A549 (cell line): ENCODE measurements around the gene CCDC47. TPM values are rescaled to one million over a fixed set of nuclear protein-coding genes. Genes with fewer than 3 reads are reported as not detected.

ENCODE experiments used
- ATAC-seq, 2 experiments: fragments of 200-7000 bp in 1 of 2; fragments of >200 bp in 1 of 2; cut with Nextera tagmentation in 1 of 2; cut with Tn5 transposase in 1 of 2; 3 replicates each; pipeline versions ENCODE4 v1.8.0 to v1.9.1; 2018 to 2020; ENCODE audit warnings: mild to moderate bottlenecking in 1 of 2, moderate library complexity in 1 of 2
- CTCF ChIA-PET: fragments of 300-600 bp; sonication (Branson Sonifier 250); formaldehyde crosslinking; extraction: SDS; loops from one replicate; lab custom pipeline; 2021; ENCODE audit warnings: antibody characterized with exemption, inconsistent platforms; lab: Yijun Ruan, JAX
- POLR2A ChIA-PET: fragments of 350-600 bp; formaldehyde crosslinking; extraction: SDS; loops from one replicate; lab custom pipeline; 2021; ENCODE audit warnings: antibody characterized with exemption, inconsistent platforms; lab: Yijun Ruan, JAX
- DNase-seq, 2 experiments: peaks; one replicate each; pipeline versions ENCODE4 v3.0.0 to v3.0.0-alpha.2; 2011 to 2016; ENCODE audit warnings: low read depth in 1 of 2, low spot score in 1 of 2
- FAIRE-seq: peaks from 2 replicates; lab custom pipeline; 2011; peaks lifted over from hg19 to GRCh38; lab: Jason Lieb, UNC
- H3K27ac ChIP-seq, 2 experiments: fragments of >200 bp; sonication (Bioruptor Twin); formaldehyde crosslinking; 3 replicates each; pipeline ENCODE4 v1.5.1; 2016 to 2017
- H3K4me1 ChIP-seq: fragments of >200 bp; sonication (Bioruptor Twin); formaldehyde crosslinking; 3 replicates; pipeline ENCODE4 v1.6.1; 2016
- H3K4me2 ChIP-seq: fragments of >200 bp; sonication (Bioruptor Twin); formaldehyde crosslinking; 3 replicates; pipeline ENCODE4 v1.6.1; 2016
- H3K4me3 ChIP-seq: fragments of >200 bp; sonication (Bioruptor Twin); formaldehyde crosslinking; 3 replicates; pipeline ENCODE4 v1.5.1; 2016
- H3K9me3 ChIP-seq: fragments of >200 bp; sonication (Bioruptor Twin); formaldehyde crosslinking; 3 replicates; pipeline ENCODE4 v1.6.1; 2016
- ATOH8 ChIP-seq: fragments of 250-450 bp; sonication (Bioruptor Pico); IDR thresholded peaks from 2 replicates; pipeline ENCODE4 v1.5.0; 2020; ENCODE audit warnings: low read depth, mild to moderate bottlenecking, moderate library complexity
- CHD2 ChIP-seq: fragments of 150-350 bp; IDR thresholded peaks from 2 replicates; pipeline ENCODE4 v1.6.1; 2014; ENCODE audit warnings: low read length; ENCODE audit not compliant: partially characterized antibody
- CHD4 ChIP-seq: fragments of 200-600 bp; sonication (generic); IDR thresholded peaks from 2 replicates; pipeline ENCODE4 v1.6.1; 2016; ENCODE audit warnings: antibody characterized with exemption, mild to moderate bottlenecking, borderline replicate concordance
- EHF ChIP-seq: fragments of 250-450 bp; sonication (Bioruptor Pico); IDR thresholded peaks from 2 replicates; pipeline ENCODE4 v1.5.0; 2020; ENCODE audit warnings: mild to moderate bottlenecking
- ELK1 ChIP-seq: fragments of 150-350 bp; IDR thresholded peaks from 2 replicates; pipeline ENCODE4 v1.6.1; 2014; ENCODE audit warnings: low read depth, mild to moderate bottlenecking, low read length
- GATA3 ChIP-seq: IDR thresholded peaks from 2 replicates; pipeline ENCODE4 v1.6.1; 2012; ENCODE audit warnings: borderline replicate concordance
- HOXA7 ChIP-seq: fragments of 250-450 bp; sonication (Bioruptor Pico); IDR thresholded peaks from 2 replicates; pipeline ENCODE4 v1.5.0; 2020; ENCODE audit warnings: mild to moderate bottlenecking, moderate library complexity
- JUNB ChIP-seq: fragments of >200 bp; sonication (Bioruptor Twin); formaldehyde crosslinking; IDR thresholded peaks from 2 replicates; pipeline ENCODE4 v1.6.1; 2016
- KDM1A ChIP-seq: fragments of 200-600 bp; sonication (generic); IDR thresholded peaks from 2 replicates; pipeline ENCODE4 v1.6.1; 2016; ENCODE audit warnings: low read depth, mild to moderate bottlenecking
- KDM5A ChIP-seq: fragments of 200-600 bp; sonication (generic); IDR thresholded peaks from 2 replicates; pipeline ENCODE4 v1.6.1; 2016; ENCODE audit warnings: antibody characterized with exemption, mild to moderate bottlenecking
- MAFK ChIP-seq: fragments of 450-650 bp; IDR thresholded peaks from 2 replicates; pipeline ENCODE4 v1.6.1; 2014; ENCODE audit not compliant: partially characterized antibody
- MAZ ChIP-seq: fragments of 150-350 bp; IDR thresholded peaks from 2 replicates; pipeline ENCODE4 v1.6.1; 2014; ENCODE audit warnings: antibody characterized with exemption, low read depth, low read length, borderline replicate concordance
- NFE2L2 ChIP-seq: fragments of 150-350 bp; conservative IDR thresholded peaks from 2 replicates; pipeline ENCODE4 v1.6.1; 2014; ENCODE audit warnings: low read length
- POLR2AphosphoS2 ChIP-seq: conservative IDR thresholded peaks from 2 replicates; pipeline ENCODE4 v1.6.1; 2012; ENCODE audit warnings: low read length, improper control_type of control experiment, inconsistent platforms
- REST ChIP-seq: fragments of 200-600 bp; sonication (generic); IDR thresholded peaks from 2 replicates; pipeline ENCODE4 v1.6.1; 2016; ENCODE audit warnings: antibody characterized with exemption, mild to moderate bottlenecking, moderate library complexity
- RFX5 ChIP-seq: fragments of 450-650 bp; IDR thresholded peaks from 2 replicates; pipeline ENCODE4 v1.7.1; 2014; ENCODE audit warnings: antibody characterized with exemption, mild to moderate bottlenecking, moderate library complexity
- WGBS: methylation state at CpG from one replicate; pipeline ENCODE4 v1.1.6; 2017; ENCODE audit errors: missing lambda C conversion rate; 5-methylcytosine and 5-hydroxymethylcytosine counted together
- polyA plus RNA-seq, 4 experiments: library from polyadenylated mRNA; depleted of rRNA in 3 of 4; stranded (reverse); fragments of >200 nt; fragmentation: RNase III in 1 of 4; extraction: RNeasy Plus Mini Kit Qiagen cat#74134 plus additional on column Dnase treatment in 1 of 4; gene quantifications; 2 replicates in 3 of 4; 3 replicates in 1 of 4; pipeline ENCODE4 v1.2.3, GENCODE V29; 2011 to 2017
- TF ChIP-seq, protein P1 (sequence below): IDR thresholded peaks from 2 replicates; pipeline ENCODE4 v1.6.1; 2012
- TF ChIP-seq, protein P2 (sequence below): fragments of >200 bp; sonication (Bioruptor Twin); formaldehyde crosslinking; IDR thresholded peaks from 3 replicates; pipeline ENCODE4 v1.5.1; 2016

CCDC47 gene
- polyA plus RNA-seq, 2 of the 4 experiments (the other 2 are of a cell fraction) = 141 to 163 TPM

DNA sequence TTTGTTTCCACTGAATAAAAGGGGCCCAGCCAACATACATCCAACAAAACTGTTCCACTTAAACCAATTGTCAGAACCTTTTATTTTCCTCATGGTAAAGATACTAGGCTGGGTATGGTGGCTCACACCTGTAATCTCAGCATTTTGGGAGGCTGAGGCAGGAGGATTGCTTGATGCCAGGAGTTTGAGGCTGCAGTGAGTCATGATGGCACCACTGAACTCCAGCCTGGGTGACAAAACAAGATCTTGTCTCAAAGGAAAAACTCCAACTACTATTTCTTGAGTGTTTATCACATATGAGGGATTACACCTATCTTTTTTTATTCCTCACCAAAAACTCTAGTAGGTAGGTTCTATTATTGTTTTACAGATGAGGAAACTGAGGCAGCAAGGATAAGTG, 49.1 kb upstream of the CCDC47 start:
- DNase-seq (no peak), FAIRE-seq (no peak), ATAC-seq (no peak)
- Histone ChIP-seq H3K4me1 (peaks cover 31% of the 10 kb centered on the region), H3K9me3 (no peaks in the 10 kb centered on the region), H3K4me2 (no peak overlapping the region), H3K4me3 (no peak overlapping the region), H3K27ac (no peak overlapping the region)
- POLR2A ChIA-PET = interaction anchor here (0.5 kb wide), 1 partner anchor 53 kb away, joined by 4 read pairs; no protein-coding TSS in a partner anchor
- CTCF ChIA-PET = interaction anchor here (2.1 to 4.4 kb wide), 3 partner anchors 12 to 16 kb away, joined by 8 to 29 read pairs (median 11); no protein-coding TSS in a partner anchor
- TF ChIP-seq KDM1A (no peak), REST (no peak), NFE2L2 (no peak), HOXA7 (CRISPR knock-in tag) (no peak), EHF (CRISPR knock-in tag) (no peak), JUNB (no peak), RFX5 (no peak)
- TF ChIP-seq, protein P1, sequence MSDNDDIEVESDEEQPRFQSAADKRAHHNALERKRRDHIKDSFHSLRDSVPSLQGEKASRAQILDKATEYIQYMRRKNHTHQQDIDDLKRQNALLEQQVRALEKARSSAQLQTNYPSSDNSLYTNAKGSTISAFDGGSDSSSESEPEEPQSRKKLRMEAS = no peak

DNA sequence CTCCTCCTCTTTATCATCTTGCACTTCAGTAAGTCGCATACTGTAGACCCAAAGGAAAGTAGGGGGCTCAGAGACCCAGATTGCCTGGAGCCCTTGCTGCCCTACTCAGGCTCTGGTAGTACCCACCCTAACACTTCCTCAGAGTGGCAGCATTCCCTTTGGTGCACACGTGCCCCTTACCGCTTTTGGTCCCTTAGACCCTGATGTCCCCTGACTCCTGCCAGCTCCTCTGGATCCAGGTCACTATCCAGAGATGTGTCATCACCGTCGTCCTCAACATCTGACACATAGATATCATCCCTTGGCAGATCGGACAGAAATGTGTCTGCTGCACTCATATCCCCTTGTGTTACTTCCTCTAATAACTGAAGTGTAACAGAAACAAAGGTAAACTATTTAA, 48.4 kb upstream of the CCDC47 start:
- FAIRE-seq (no peak), DNase-seq (no peak), ATAC-seq (no peak)
- peaks cover 31% of the 10 kb centered on the region for H3K4me1 ChIP-seq
- ChIA-PET CTCF (interaction anchor here (0.6 to 5.7 kb wide), 6 partner anchors 8 to 35 kb away, joined by 3 to 33 read pairs (median 8); partner anchors contain the start of genes FTSJ3 and PSMC5), POLR2A (interaction anchor here (1.1 kb wide), 1 partner anchor 49 kb away, joined by 3 read pairs; the partner anchor contains the start of gene CCDC47)
- H3K27ac ChIP-seq = no peak overlapping the region
- no peak overlapping the region for H3K4me2 ChIP-seq
- 88% methylated on average over 6 of the region's 6 CpGs for WGBS
- TF ChIP-seq HOXA7 (CRISPR knock-in tag) (no peak), GATA3 (no peak), KDM5A (no peak), NFE2L2 (no peak), ATOH8 (CRISPR knock-in tag) (no peak), CHD2 (no peak), CHD4 (no peak)
- TF ChIP-seq, protein P1 = no peak
- no peaks in the 10 kb centered on the region for H3K9me3 ChIP-seq
- H3K4me3 ChIP-seq = no peak overlapping the region

- 94% methylated on average over 10 of the region's 10 CpGs for WGBS
- CTCF ChIA-PET = interaction anchor here (0.6 to 5.7 kb wide), 9 partner anchors 8 to 56 kb away, joined by 3 to 33 read pairs (median 4); partner anchors contain the start of genes FTSJ3 and PSMC5
- Histone ChIP-seq H3K27ac (no peak overlapping the region), H3K9me3 (no peaks in the 10 kb centered on the region), H3K4me1 (peaks cover 30% of the 10 kb centered on the region), H3K4me3 (no peak overlapping the region), H3K4me2 (no peak overlapping the region)
- TF ChIP-seq POLR2AphosphoS2 (0 out of 2 replicates have a peak, but pooled peaks have one; percentile 8), MAZ (no peak), ELK1 (no peak), HOXA7 (CRISPR knock-in tag) (no peak), MAFK (no peak)
- TF ChIP-seq, protein P2, sequence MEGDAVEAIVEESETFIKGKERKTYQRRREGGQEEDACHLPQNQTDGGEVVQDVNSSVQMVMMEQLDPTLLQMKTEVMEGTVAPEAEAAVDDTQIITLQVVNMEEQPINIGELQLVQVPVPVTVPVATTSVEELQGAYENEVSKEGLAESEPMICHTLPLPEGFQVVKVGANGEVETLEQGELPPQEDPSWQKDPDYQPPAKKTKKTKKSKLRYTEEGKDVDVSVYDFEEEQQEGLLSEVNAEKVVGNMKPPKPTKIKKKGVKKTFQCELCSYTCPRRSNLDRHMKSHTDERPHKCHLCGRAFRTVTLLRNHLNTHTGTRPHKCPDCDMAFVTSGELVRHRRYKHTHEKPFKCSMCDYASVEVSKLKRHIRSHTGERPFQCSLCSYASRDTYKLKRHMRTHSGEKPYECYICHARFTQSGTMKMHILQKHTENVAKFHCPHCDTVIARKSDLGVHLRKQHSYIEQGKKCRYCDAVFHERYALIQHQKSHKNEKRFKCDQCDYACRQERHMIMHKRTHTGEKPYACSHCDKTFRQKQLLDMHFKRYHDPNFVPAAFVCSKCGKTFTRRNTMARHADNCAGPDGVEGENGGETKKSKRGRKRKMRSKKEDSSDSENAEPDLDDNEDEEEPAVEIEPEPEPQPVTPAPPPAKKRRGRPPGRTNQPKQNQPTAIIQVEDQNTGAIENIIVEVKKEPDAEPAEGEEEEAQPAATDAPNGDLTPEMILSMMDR = no peak
- DNase-seq = no peak
- FAIRE-seq = no peak
- no peak; a peak in 1 of 6 replicates for ATAC-seq
- POLR2A ChIA-PET = interaction anchor here (1.1 kb wide), 1 partner anchor 48 kb away, joined by 3 read pairs; the partner anchor contains the start of gene CCDC47
These were observed 47.7 kb upstream of the CCDC47 start for GRCh38 chr17:63820963-63821561.
